Heart left ventricle (tissue), 16 donors: ENCODE results near the gene FYB2. TPM values are rescaled to one million over a fixed set of nuclear protein-coding genes. Genes with fewer than 3 reads are reported as not detected.

Experiments used
- ATAC-seq, 4 donors: fragments of 200-7000 bp; cut with Tn5 transposase; one replicate each; pipeline ENCODE4 v1.9.1; 2020 to 2022; ENCODE audit warnings: moderate library complexity in 4 of 4, mild to moderate bottlenecking in 3 of 4, moderate number of reproducible peaks in 1 of 4
- DNase-seq, 5 donors: peaks; one replicate each; pipeline ENCODE4 v3.0.0-alpha.2; 2020
- H3K27ac ChIP-seq, 12 donors: fragments of 200-600 bp; sonication (generic) in 4 of 12; one replicate each; pipeline versions ENCODE4 v1.5.0 to v1.8.0; 2016 to 2022; ENCODE audit warnings: mild to moderate bottlenecking in 2 of 12
- H3K27me3 ChIP-seq, 9 donors: fragments of 200-600 bp; sonication (generic) in 2 of 9; one replicate each; pipeline versions ENCODE4 v1.5.1 to v1.8.0; 2016 to 2022; ENCODE audit warnings: mild to moderate bottlenecking in 3 of 9
- H3K36me3 ChIP-seq, 9 donors: fragments of 200-600 bp; sonication (generic) in 2 of 9; one replicate each; pipeline versions ENCODE4 v1.5.0 to v1.8.0; 2018 to 2022; ENCODE audit warnings: mild to moderate bottlenecking in 2 of 9
- H3K4me1 ChIP-seq, 12 donors: fragments of 200-600 bp; sonication (generic) in 4 of 12; one replicate each; pipeline versions ENCODE4 v1.5.0 to v1.8.0; 2016 to 2022; ENCODE audit warnings: mild to moderate bottlenecking in 3 of 12
- H3K4me3 ChIP-seq, 12 donors: fragments of 200-600 bp; sonication (generic) in 4 of 12; one replicate each; pipeline versions ENCODE4 v1.5.0 to v1.8.0; 2017 to 2022; ENCODE audit warnings: mild to moderate bottlenecking in 9 of 12, moderate library complexity in 4 of 12
- H3K9me3 ChIP-seq, 12 donors: fragments of 200-600 bp; sonication (generic) in 4 of 12; one replicate each; pipeline versions ENCODE4 v1.5.0 to v1.8.0; 2016 to 2022; ENCODE audit warnings: mild to moderate bottlenecking in 1 of 12
- CTCF ChIP-seq, 12 donors: fragments of 200-600 bp; sonication (generic) in 4 of 12; IDR thresholded peaks; one replicate each; pipeline versions ENCODE4 v1.5.0 to v1.8.0; 2018 to 2022; ENCODE audit warnings: antibody characterized with exemption in 12 of 12, mild to moderate bottlenecking in 5 of 12
- POLR2A ChIP-seq, 2 donors: fragments of 450-650 bp; IDR thresholded peaks; one replicate each; pipeline ENCODE4 v1.6.1; 2017; ENCODE audit warnings: antibody characterized with exemption in 2 of 2, mild to moderate bottlenecking in 2 of 2, moderate library complexity in 2 of 2
- WGBS, 4 donors: extraction: QIAGEN DNeasy Blood & Tissue Kit in 2 of 4; methylation state at CpG; one replicate each; pipeline versions ENCODE4 v1.1.5 to v1.1.7; 2013 to 2018; 5-methylcytosine and 5-hydroxymethylcytosine counted together
- intact Hi-C, 10 donors: fragments of 100-400 bp; cut with DNase I; formaldehyde crosslinking; loops; one replicate each; pipeline versions ENCODE4 v1.11.1 to v1.14.2; 2022
- polyA plus RNA-seq, 2 donors: library from polyadenylated mRNA; stranded (reverse); fragments of 200-250 nt; gene quantifications; one replicate each; pipeline ENCODE4 v1.2.3, GENCODE V29; 2013
- total RNA-seq, 9 donors: library from RNA; depleted of rRNA in 2 of 9; stranded (reverse); fragments of >200 nt in 2 of 9; fragmentation: NEBNext Ultra II Directional in 3 of 9; extraction: Animal tissue kit (Norgen Biotek cat#: 25700) in 3 of 9; gene quantifications; one replicate each; pipeline versions ENCODE4 v1.1.0 to v1.2.4, GENCODE V29; 2016 to 2023
- donor health status: ischemic (EF 13 %, LVEDD 7.1; RV severe dilation, severe dysfunction).
- donor health status: healthy with polysubstance abuse.
- donor health status: DM: no; HTN: yes; CAD: no.
- donor health status: DM: no; HTN: no; CAD: no.
- donor health status: ischemic (EF 25% LVEDD 6.9; RV normal size, moderate dysfunction).
- donor health status: ischemic (EF 25% LVEDD 5.7; RV mildly dilated, moderate dysfunction).
- donor health status: healthy.
- donor health status: DM: yes; HTN: yes; CAD: no.
- donor health status: ischemic (EF 35%, LVEDD 5.7; RV mildly dilated, moderate dysfunction).
- donor health status: nonischemic (EF 11% LVEDD 7.7; RV severe dilation, severe dysfunction).
- donor health status: DM: yes; HTN: yes; CAD: no.
- donor health status: PGD.
- donor health status: ischemic (EF 29% LVEDD 5.4; RV normal size, mild dysfunction).
- donor health status: nonischemic (EF 23%, LVEDD 6.1; RV moderate dilation, normal function).

Gene FYB2
- total and polyA plus RNA-seq, 11 donors = 0.15 to 46.3 (median 9.1) TPM

- no peak overlapping the region for H3K4me3 ChIP-seq
Observed at GRCh38 chr1:56811331-56811730, 7.9 kb downstream of the FYB2 start.

GRCh38 chr1:56808410-56808809, 10.8 kb downstream of the FYB2 start:
- 75 to 90% (median 82%) methylated on average over 1 of the region's 1 CpG for WGBS, 4 donors
- no peak for TF ChIP-seq POLR2A (IDR thresholded peaks at IDR 0.05)
- no peak for TF ChIP-seq CTCF (IDR thresholded peaks at IDR 0.05)
- Histone ChIP-seq H3K27me3 (peaks cover 0 to 6% (median 0%) of the 10 kb centered on the region in 9 donors), H3K4me3 (no peak overlapping the region), H3K4me1 (peaks cover 0 to 45% (median 4%) of the 10 kb centered on the region in 12 donors), H3K36me3 (no peaks in the 10 kb centered on the region), H3K27ac (peak overlapping the region in 5 of 12 donors; percentile 1 to 45 (median 7)), H3K9me3 (no peaks in the 10 kb centered on the region)
- intact Hi-C loops = loop anchor here in 2 of 10 donors (5.0 to 10.0 kb wide), 2 partner anchors 154 to 166 kb away; no protein-coding TSS in a partner anchor
- no peak for DNase-seq
- no peak for ATAC-seq

More at GRCh38 chr1:56811331-56811730, 7.9 kb downstream of the FYB2 start:
- 24 to 29% (median 28%) methylated on average over 2 of the region's 2 CpGs for WGBS, 4 donors
- ATAC-seq (peak; percentile 34 to 58 (median 52)), DNase-seq (peak in 1 of 5 donors; percentile 47)
- TF ChIP-seq CTCF (IDR thresholded peaks at IDR 0.05) (no peak), POLR2A (IDR thresholded peaks at IDR 0.05) (no peak)
- intact Hi-C loops = loop anchor here in 2 of 10 donors (10.0 kb wide), 2 partner anchors 167 to 1527 kb away; partner anchors contain the start of gene PRKAA2 (in 1 of the 2)
- Histone ChIP-seq H3K27ac (peak overlapping the region; percentile 3 to 75 (median 54)), H3K36me3 (no peaks in the 10 kb centered on the region), H3K4me1 (peaks cover 0 to 45% (median 4%) of the 10 kb centered on the region in 12 donors), H3K27me3 (peaks cover 0 to 6% (median 0%) of the 10 kb centered on the region in 9 donors), H3K9me3 (peaks cover 0 to 13% (median 0%) of the 10 kb centered on the region in 12 donors)

GRCh38 chr1:56806804-56807203, 12.4 kb downstream of the FYB2 start:
- TF ChIP-seq CTCF (IDR thresholded peaks at IDR 0.05) = peak in 2 of 12 donors; percentile 26 to 31
- TF ChIP-seq POLR2A (IDR thresholded peaks at IDR 0.05) = no peak
- Histone ChIP-seq H3K4me3 (no peak overlapping the region), H3K36me3 (no peaks in the 10 kb centered on the region), H3K9me3 (no peaks in the 10 kb centered on the region), H3K4me1 (peaks cover 0 to 43% (median 5%) of the 10 kb centered on the region in 12 donors), H3K27me3 (peaks cover 0 to 6% (median 0%) of the 10 kb centered on the region in 9 donors), H3K27ac (peak overlapping the region in 9 of 12 donors; percentile 25 to 73 (median 59))
- DNase-seq = peak in 1 of 5 donors; percentile 30
- 25 to 33% (median 29%) methylated on average over 3 of the region's 3 CpGs for WGBS, 4 donors
- intact Hi-C loops = loop anchor here in 2 of 10 donors (5.0 to 10.0 kb wide), 2 partner anchors 152 to 165 kb away; no protein-coding TSS in a partner anchor
- peak in 3 of 4 donors; percentile 43 to 61 (median 47) for ATAC-seq

- peak in 1 of 5 donors; percentile 15 for DNase-seq
- intact Hi-C loops = loop anchor here in 1 of 10 donors (10.0 kb wide), 1 partner anchor 149 kb away; no protein-coding TSS in a partner anchor
- no peaks in the 10 kb centered on the region for H3K9me3 ChIP-seq
- H3K36me3 ChIP-seq = no peaks in the 10 kb centered on the region
- no peak overlapping the region for H3K4me3 ChIP-seq
- H3K27ac ChIP-seq = peak overlapping the region in 2 of 12 donors; percentile 28 to 47
- no peaks in the 10 kb centered on the region for H3K27me3 ChIP-seq
- TF ChIP-seq CTCF (IDR thresholded peaks at IDR 0.05) = peak in 9 of 12 donors; percentile 15 to 43 (median 31)
- no peak for TF ChIP-seq POLR2A (IDR thresholded peaks at IDR 0.05)
- H3K4me1 ChIP-seq = peaks cover 0 to 32% (median 7%) of the 10 kb centered on the region in 12 donors
- WGBS, 4 donors = 56 to 70% (median 65%) methylated on average over 5 of the region's 5 CpGs
- no peak for ATAC-seq
Observed at GRCh38 chr1:56803561-56804156, 15.5 kb downstream of the FYB2 start.
